ENCODE results near the gene RHOT2. TPM values are rescaled to one million over a fixed set of nuclear protein-coding genes. Genes with fewer than 3 reads are reported as not detected.

The RHOT2 gene
- total and polyA plus RNA-seq, 9 donors, result 11.6 to 100 (median 80.6) TPM

GRCh38 chr16:643050-643368 is 24.9 kb upstream of the RHOT2 start:
- no peaks in the 10 kb centered on the region for H3K36me3 ChIP-seq
- no peaks in the 10 kb centered on the region for H3K27me3 ChIP-seq
- H3K9me3 ChIP-seq, result no peaks in the 10 kb centered on the region
- TF ChIP-seq CTCF (IDR thresholded peaks at IDR 0.05) (no peak), EP300 (IDR thresholded peaks at IDR 0.05) (no peak), POLR2A (IDR thresholded peaks at IDR 0.05) (no peak)
- DNase-seq, result no peak
- 81 to 92% (median 87%) methylated on average over 13 of the region's 13 CpGs for WGBS, 3 donors
- H3K4me3 ChIP-seq, result peak overlapping the region; percentile 73
- intact Hi-C loops (cut with DNase I), result loop anchor here in 1 of 4 donors (5.0 kb wide), 1 partner anchor 61 kb away; no protein-coding TSS in a partner anchor
- H3K4me1 ChIP-seq (ENCODE audit: insufficient read depth), result peaks cover 17% of the 10 kb centered on the region
- peak overlapping the region; percentile 41 to 82 for H3K27ac ChIP-seq

GRCh38 chr16:644556-644955 is 23.4 kb upstream of the RHOT2 start:
- intact Hi-C loops (cut with DNase I), result loop anchor here in 1 of 4 donors (5.0 kb wide), 1 partner anchor 62 kb away; no protein-coding TSS in a partner anchor
- Histone ChIP-seq H3K4me1 (ENCODE audit: insufficient read depth) (peaks cover 19% of the 10 kb centered on the region), H3K36me3 (no peaks in the 10 kb centered on the region), H3K4me3 (no peak overlapping the region), H3K27me3 (no peaks in the 10 kb centered on the region), H3K9me3 (no peaks in the 10 kb centered on the region), H3K27ac (no peak overlapping the region)
- DNase-seq, result no peak
- TF ChIP-seq CTCF (IDR thresholded peaks at IDR 0.05), result no peak
- no peak for TF ChIP-seq EP300 (IDR thresholded peaks at IDR 0.05)
- no peak for TF ChIP-seq POLR2A (IDR thresholded peaks at IDR 0.05)
- WGBS, 3 donors, result 89 to 91% (median 89%) methylated on average over 12 of the region's 12 CpGs

GRCh38 chr16:645852-646678 is 21.9 kb upstream of the RHOT2 start:
- 61 to 67% (median 67%) methylated on average over 29 to 32 of the region's 32 CpGs for WGBS, 3 donors
- Histone ChIP-seq H3K9me3 (no peaks in the 10 kb centered on the region), H3K27ac (peak overlapping the region in 1 of 2 donors; percentile 48), H3K27me3 (no peaks in the 10 kb centered on the region), H3K4me1 (ENCODE audit: insufficient read depth) (peaks cover 22% of the 10 kb centered on the region), H3K36me3 (no peaks in the 10 kb centered on the region), H3K4me3 (no peak overlapping the region)
- TF ChIP-seq POLR2A (IDR thresholded peaks at IDR 0.05), result no peak
- TF ChIP-seq CTCF (IDR thresholded peaks at IDR 0.05), result no peak
- TF ChIP-seq EP300 (IDR thresholded peaks at IDR 0.05), result no peak
- intact Hi-C loops (cut with DNase I), result no loop called here
- DNase-seq, result peak in 1 of 5 donors; percentile 73

- H3K27me3 ChIP-seq, result no peaks in the 10 kb centered on the region
- intact Hi-C loops (cut with DNase I), result no loop called here
- H3K9me3 ChIP-seq, result no peaks in the 10 kb centered on the region
- peak overlapping the region in 1 of 2 donors; percentile 48 for H3K27ac ChIP-seq
- H3K36me3 ChIP-seq, result no peaks in the 10 kb centered on the region
- no peak overlapping the region for H3K4me3 ChIP-seq
- no peak for DNase-seq
- TF ChIP-seq POLR2A (IDR thresholded peaks at IDR 0.05), result no peak
- TF ChIP-seq CTCF (IDR thresholded peaks at IDR 0.05), result no peak
- no peak for TF ChIP-seq EP300 (IDR thresholded peaks at IDR 0.05)
- peaks cover 22% of the 10 kb centered on the region for H3K4me1 ChIP-seq (ENCODE audit: insufficient read depth)
- 66 to 76% (median 75%) methylated on average over 20 to 22 of the region's 22 CpGs for WGBS, 3 donors
These were observed 21.2 kb upstream of the RHOT2 start for GRCh38 chr16:646679-647172.
